Measurements from ENCODE around the gene NPBWR2.

- no peak for TF ChIP-seq CTCF (IDR thresholded peaks at IDR 0.05)
- TF ChIP-seq RAD21 (IDR thresholded peaks at IDR 0.05; ENCODE audit: low read length), result no peak
- no peak for TF ChIP-seq SIN3A (IDR thresholded peaks at IDR 0.05; ENCODE audit: borderline replicate concordance, low read depth, low read length)
- TF ChIP-seq GABPA (IDR thresholded peaks at IDR 0.05; ENCODE audit: low read depth), result no peak
- TF ChIP-seq FOXJ3 (CRISPR knock-in tag; IDR thresholded peaks at IDR 0.05), result no peak
- TF ChIP-seq RXRA (IDR thresholded peaks at IDR 0.05; ENCODE audit: borderline replicate concordance, low read depth), result no peak
- TF ChIP-seq CHD2 (IDR thresholded peaks at IDR 0.05; ENCODE audit: low read length, partially characterized antibody), result no peak
These were observed 26.3 kb downstream of the NPBWR2 start for GRCh38 chr20:64080813-64081623.

All from SK-N-SH (cell line).